Measurements from ENCODE around the gene IQGAP2. TPM values are rescaled to one million over a fixed set of nuclear protein-coding genes. Genes with fewer than 3 reads are reported as not detected.
"Not testable (repeated sequence)": the region's sequence is repeated elsewhere in the genome, so short reads cannot be mapped to it uniquely, and the experiment has no call there.

Gene IQGAP2
- total RNA-seq, 2 donors from 2014 or later: 15.3 to 17.6 TPM

DNA sequence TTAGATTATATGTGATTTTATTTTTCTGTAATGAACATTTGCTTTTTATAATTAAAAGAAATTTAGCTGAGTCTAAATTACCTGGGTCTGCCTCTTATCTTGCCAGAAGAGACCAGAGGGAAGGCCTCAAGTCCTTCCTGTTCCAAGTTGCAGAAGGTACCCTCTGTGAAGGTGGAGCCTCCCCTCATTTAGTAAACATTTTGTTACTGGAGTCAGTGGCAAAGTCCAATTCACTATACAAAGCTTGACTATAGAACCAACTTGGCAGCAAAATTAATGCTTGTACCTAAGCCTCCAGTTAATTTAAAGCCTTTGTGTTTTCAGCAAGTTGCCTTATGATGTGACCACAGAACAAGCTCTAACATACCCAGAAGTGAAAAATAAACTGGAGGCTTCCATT, 270.0 kb downstream of the IQGAP2 start:
- Histone ChIP-seq H3K4me3 (no peak overlapping the region), H3K27me3 (replicated peaks; ENCODE audit: insufficient read depth) (no peaks in the 10 kb centered on the region), H3K36me3 (no peaks in the 10 kb centered on the region), H3K4me1 (ENCODE audit: control insufficient read depth in 1 of 2, low read depth in 2 of 2) (no peaks in the 10 kb centered on the region), H3K9me3 (no peaks in the 10 kb centered on the region), H3K27ac (no peak overlapping the region)
- ATAC-seq (ENCODE audit: insufficient number of reproducible peaks, low FRiP score, low read depth) (no peak), DNase-seq (ENCODE audit: low spot score) (no peak)
- TF ChIP-seq, protein P1, sequence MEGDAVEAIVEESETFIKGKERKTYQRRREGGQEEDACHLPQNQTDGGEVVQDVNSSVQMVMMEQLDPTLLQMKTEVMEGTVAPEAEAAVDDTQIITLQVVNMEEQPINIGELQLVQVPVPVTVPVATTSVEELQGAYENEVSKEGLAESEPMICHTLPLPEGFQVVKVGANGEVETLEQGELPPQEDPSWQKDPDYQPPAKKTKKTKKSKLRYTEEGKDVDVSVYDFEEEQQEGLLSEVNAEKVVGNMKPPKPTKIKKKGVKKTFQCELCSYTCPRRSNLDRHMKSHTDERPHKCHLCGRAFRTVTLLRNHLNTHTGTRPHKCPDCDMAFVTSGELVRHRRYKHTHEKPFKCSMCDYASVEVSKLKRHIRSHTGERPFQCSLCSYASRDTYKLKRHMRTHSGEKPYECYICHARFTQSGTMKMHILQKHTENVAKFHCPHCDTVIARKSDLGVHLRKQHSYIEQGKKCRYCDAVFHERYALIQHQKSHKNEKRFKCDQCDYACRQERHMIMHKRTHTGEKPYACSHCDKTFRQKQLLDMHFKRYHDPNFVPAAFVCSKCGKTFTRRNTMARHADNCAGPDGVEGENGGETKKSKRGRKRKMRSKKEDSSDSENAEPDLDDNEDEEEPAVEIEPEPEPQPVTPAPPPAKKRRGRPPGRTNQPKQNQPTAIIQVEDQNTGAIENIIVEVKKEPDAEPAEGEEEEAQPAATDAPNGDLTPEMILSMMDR (IDR thresholded peaks at IDR 0.05): no peak

GRCh38 chr5:76674330-76675066, 271.4 kb downstream of the IQGAP2 start:
- Histone ChIP-seq H3K9me3 (no peaks in the 10 kb centered on the region), H3K36me3 (no peaks in the 10 kb centered on the region), H3K27me3 (replicated peaks; ENCODE audit: insufficient read depth) (no peaks in the 10 kb centered on the region), H3K4me3 (no peak overlapping the region), H3K27ac (no peak overlapping the region), H3K4me1 (ENCODE audit: control insufficient read depth in 1 of 2, low read depth in 2 of 2) (no peaks in the 10 kb centered on the region)
- ATAC-seq (ENCODE audit: insufficient number of reproducible peaks, low FRiP score, low read depth) (no peak), DNase-seq (ENCODE audit: low spot score) (no peak)
- TF ChIP-seq, protein P1 (IDR thresholded peaks at IDR 0.05): no peak

- ATAC-seq (ENCODE audit: insufficient number of reproducible peaks, low FRiP score, low read depth): no peak
- H3K27ac ChIP-seq: no peak overlapping the region
- H3K4me3 ChIP-seq: no peak overlapping the region
- H3K9me3 ChIP-seq: no peaks in the 10 kb centered on the region
- no peaks in the 10 kb centered on the region for H3K36me3 ChIP-seq
- H3K4me1 ChIP-seq (ENCODE audit: control insufficient read depth in 1 of 2, low read depth in 2 of 2): no peaks in the 10 kb centered on the region
- no peaks in the 10 kb centered on the region for H3K27me3 ChIP-seq (replicated peaks; ENCODE audit: insufficient read depth)
- no peak for DNase-seq (ENCODE audit: low spot score)
- TF ChIP-seq, protein P1 (IDR thresholded peaks at IDR 0.05): no peak
These were observed 272.3 kb downstream of the IQGAP2 start for GRCh38 chr5:76675364-76675763.

DNA sequence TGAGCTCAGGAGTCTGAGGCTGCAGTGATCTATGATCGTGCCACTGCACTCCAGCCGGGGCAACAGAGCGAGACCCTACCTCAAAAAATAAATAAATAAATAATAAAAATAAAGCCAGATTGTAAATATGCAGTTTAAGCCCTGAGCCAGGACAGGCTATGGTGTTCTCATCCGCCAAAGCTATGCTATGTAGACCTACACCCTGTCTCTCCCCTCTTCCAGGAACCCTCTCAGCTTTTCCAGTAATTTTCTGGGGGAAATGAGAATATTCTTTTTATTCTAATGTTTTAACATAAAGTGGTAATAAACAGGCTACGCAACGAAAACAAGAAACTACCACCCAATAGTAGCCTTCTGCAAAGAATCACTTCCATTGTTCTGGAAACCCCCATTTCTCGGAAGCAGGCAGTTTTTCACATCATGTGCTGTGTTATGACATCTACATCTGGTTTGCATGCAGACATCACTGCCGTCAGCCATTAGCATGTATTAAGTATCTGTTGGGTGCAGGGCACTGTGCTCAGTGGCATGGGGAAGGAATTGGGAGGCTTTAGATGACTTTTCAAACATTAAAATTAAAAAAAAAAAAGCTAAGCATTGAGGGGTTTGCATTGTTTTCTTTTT, 274.9 kb downstream of the IQGAP2 start:
- no peaks in the 10 kb centered on the region for H3K4me1 ChIP-seq (ENCODE audit: control insufficient read depth in 1 of 2, low read depth in 2 of 2)
- no peaks in the 10 kb centered on the region for H3K36me3 ChIP-seq
- TF ChIP-seq, protein P1 (IDR thresholded peaks at IDR 0.05): no peak
- no peaks in the 10 kb centered on the region for H3K27me3 ChIP-seq (replicated peaks; ENCODE audit: insufficient read depth)
- no peak overlapping the region for H3K27ac ChIP-seq
- no peak overlapping the region for H3K4me3 ChIP-seq
- no peak for ATAC-seq (ENCODE audit: insufficient number of reproducible peaks, low FRiP score, low read depth)
- no peaks in the 10 kb centered on the region for H3K9me3 ChIP-seq
- DNase-seq (ENCODE audit: low spot score): no peak

GRCh38 chr5:76679231-76679630, 276.1 kb downstream of the IQGAP2 start:
- no peak overlapping the region for H3K4me3 ChIP-seq
- H3K27me3 ChIP-seq (replicated peaks; ENCODE audit: insufficient read depth): no peaks in the 10 kb centered on the region
- H3K36me3 ChIP-seq: no peaks in the 10 kb centered on the region
- TF ChIP-seq, protein P1 (IDR thresholded peaks at IDR 0.05): no peak
- no peaks in the 10 kb centered on the region for H3K4me1 ChIP-seq (ENCODE audit: control insufficient read depth in 1 of 2, low read depth in 2 of 2)
- H3K9me3 ChIP-seq: no peaks in the 10 kb centered on the region
- DNase-seq (ENCODE audit: low spot score) (no peak), ATAC-seq (ENCODE audit: insufficient number of reproducible peaks, low FRiP score, low read depth) (no peak)
- H3K27ac ChIP-seq: no peak overlapping the region

DNA sequence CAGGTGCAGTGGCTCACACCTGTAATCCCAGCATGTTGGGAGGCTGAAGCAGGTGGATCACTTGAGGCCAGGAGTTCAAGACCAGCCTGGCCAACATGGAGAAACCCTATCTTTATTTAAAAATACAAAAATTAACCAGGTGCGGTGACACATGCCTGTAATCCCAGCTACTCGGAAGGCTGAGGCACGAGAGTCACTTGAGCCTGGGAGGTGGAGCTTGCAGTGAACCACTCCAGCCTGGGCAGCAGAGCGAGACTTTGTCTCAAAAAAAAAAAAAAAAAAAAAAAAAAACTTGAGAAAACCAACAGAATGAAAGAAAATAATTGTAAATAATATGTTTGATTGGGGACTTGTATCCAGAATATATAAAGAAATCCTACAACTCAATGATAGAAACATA, 277.7 kb downstream of the IQGAP2 start:
- H3K27me3 ChIP-seq (replicated peaks; ENCODE audit: insufficient read depth); DNase-seq (ENCODE audit: low spot score); H3K4me1 ChIP-seq (ENCODE audit: control insufficient read depth in 1 of 2, low read depth in 2 of 2); H3K9me3 ChIP-seq; H3K36me3 ChIP-seq; H3K27ac ChIP-seq; H3K4me3 ChIP-seq; ATAC-seq (ENCODE audit: insufficient number of reproducible peaks, low FRiP score, low read depth): not testable (repeated sequence)
